HEK293T (cell line): ENCODE data around the gene PPM1L.
A peak's percentile ranks its signal among the peaks of the same experiment; 100 is the strongest.

Experiments used
- CTCF ChIA-PET: fragments of 350-600 bp; formaldehyde crosslinking; extraction: SDS; loops from one replicate; lab custom pipeline; 2021; ENCODE audit warnings: antibody characterized with exemption, inconsistent platforms; lab: Yijun Ruan, JAX
- POLR2A ChIA-PET: fragments of 350-600 bp; formaldehyde crosslinking; extraction: SDS; loops from one replicate; lab custom pipeline; 2020; ENCODE audit warnings: antibody characterized with exemption, inconsistent platforms; lab: Yijun Ruan, JAX
- DNase-seq: peaks from one replicate; pipeline ENCODE4 v3.0.0; 2012; ENCODE audit warnings: mixed read lengths; ENCODE audit errors: extremely low spot score
- ARNT ChIP-seq: fragments of 450-650 bp; IDR thresholded peaks from 2 replicates; pipeline ENCODE4 v1.6.1; 2017; ENCODE audit warnings: mild to moderate bottlenecking
- BHLHE40 ChIP-seq: fragments of 450-650 bp; IDR thresholded peaks from 2 replicates; pipeline ENCODE4 v1.6.1; 2016; ENCODE audit warnings: mild to moderate bottlenecking, moderate library complexity, borderline replicate concordance
- CTBP1 ChIP-seq: fragments of 450-650 bp; IDR thresholded peaks from 2 replicates; pipeline ENCODE4 v1.6.1; 2016; ENCODE audit warnings: borderline replicate concordance
- ELF4 ChIP-seq: fragments of 450-650 bp; IDR thresholded peaks from 2 replicates; pipeline ENCODE4 v1.6.1; 2017; ENCODE audit warnings: antibody characterized with exemption
- FOXA1 ChIP-seq: fragments of 450-650 bp; IDR thresholded peaks from 2 replicates; pipeline ENCODE4 v1.6.1; 2016; ENCODE audit warnings: mild to moderate bottlenecking
- FOXK2 ChIP-seq: fragments of 450-650 bp; IDR thresholded peaks from 2 replicates; pipeline ENCODE4 v1.6.1; 2016; ENCODE audit warnings: mild to moderate bottlenecking
- FOXM1 ChIP-seq: fragments of 450-650 bp; IDR thresholded peaks from 2 replicates; pipeline ENCODE4 v1.6.1; 2017; ENCODE audit warnings: mild to moderate bottlenecking, borderline replicate concordance
- HDGF ChIP-seq: fragments of 450-650 bp; IDR thresholded peaks from 2 replicates; pipeline ENCODE4 v1.6.1; 2017; ENCODE audit warnings: antibody characterized with exemption, borderline replicate concordance
- L3MBTL2 ChIP-seq: fragments of 450-650 bp; conservative IDR thresholded peaks from 2 replicates; pipeline ENCODE4 v1.6.1; 2016; ENCODE audit warnings: mild to moderate bottlenecking
- LEF1 ChIP-seq: fragments of 450-650 bp; IDR thresholded peaks from 2 replicates; pipeline ENCODE4 v1.6.1; 2017; ENCODE audit warnings: mild to moderate bottlenecking, borderline replicate concordance
- NFRKB ChIP-seq: fragments of 450-650 bp; IDR thresholded peaks from 2 replicates; pipeline ENCODE4 v1.6.1; 2016; ENCODE audit warnings: mild to moderate bottlenecking, moderate library complexity
- PKNOX1 ChIP-seq: fragments of 450-650 bp; IDR thresholded peaks from 2 replicates; pipeline ENCODE4 v1.6.1; 2016
- SP1 ChIP-seq: fragments of 450-650 bp; IDR thresholded peaks from 2 replicates; pipeline ENCODE4 v1.6.1; 2017
- SUZ12 ChIP-seq: fragments of 450-650 bp; IDR thresholded peaks from 2 replicates; pipeline ENCODE4 v1.6.1; 2016; ENCODE audit warnings: mild to moderate bottlenecking
- TARDBP ChIP-seq: fragments of 450-650 bp; IDR thresholded peaks from 2 replicates; pipeline ENCODE4 v1.6.1; 2016
- ZNF384 ChIP-seq: fragments of 450-650 bp; IDR thresholded peaks from 2 replicates; pipeline ENCODE4 v1.6.1; 2016

Gene PPM1L

DNA sequence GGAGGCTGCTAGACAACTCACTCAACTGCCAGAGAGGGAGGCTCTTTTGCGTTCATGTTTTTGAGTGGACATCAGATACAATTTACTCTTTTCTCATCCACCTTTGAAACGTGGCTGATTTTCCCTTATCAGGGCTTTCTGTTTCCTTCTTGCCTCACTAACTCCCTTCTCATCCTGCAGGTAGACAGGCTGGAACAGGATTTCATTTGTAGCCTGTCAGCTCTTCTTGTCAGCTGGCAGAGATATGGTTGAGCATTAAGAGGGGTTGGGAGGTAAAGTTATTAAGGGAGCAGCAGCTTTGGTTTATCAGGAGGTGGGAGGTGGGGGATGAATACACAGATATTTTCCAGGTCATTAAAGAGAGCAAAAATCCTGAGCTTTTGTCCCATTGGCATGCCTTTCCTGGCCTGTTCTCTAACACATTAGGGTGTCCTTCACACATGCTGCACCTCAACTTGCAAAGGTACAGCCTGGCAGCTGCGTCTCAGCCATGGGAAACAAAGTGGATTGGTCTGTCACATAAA, 73.5 kb downstream of the PPM1L start:
- TF ChIP-seq CTBP1, result no peak
- no peak for TF ChIP-seq SUZ12
- no peak for TF ChIP-seq BHLHE40
- no peak for TF ChIP-seq ARNT
- TF ChIP-seq SP1, result no peak
- TF ChIP-seq TARDBP, result no peak
- TF ChIP-seq LEF1, result no peak
- TF ChIP-seq PKNOX1, result no peak
- no peak for TF ChIP-seq ZNF384
- TF ChIP-seq NFRKB, result no peak
- TF ChIP-seq L3MBTL2, result no peak
- no peak for TF ChIP-seq HDGF
- no peak for TF ChIP-seq FOXA1
- TF ChIP-seq FOXM1, result no peak
- ChIA-PET CTCF (interaction anchor here (0.6 kb wide), 1 partner anchor 22 kb away, joined by 5 read pairs; no protein-coding TSS in a partner anchor), POLR2A (no interaction called here)
- no peak for DNase-seq

DNA sequence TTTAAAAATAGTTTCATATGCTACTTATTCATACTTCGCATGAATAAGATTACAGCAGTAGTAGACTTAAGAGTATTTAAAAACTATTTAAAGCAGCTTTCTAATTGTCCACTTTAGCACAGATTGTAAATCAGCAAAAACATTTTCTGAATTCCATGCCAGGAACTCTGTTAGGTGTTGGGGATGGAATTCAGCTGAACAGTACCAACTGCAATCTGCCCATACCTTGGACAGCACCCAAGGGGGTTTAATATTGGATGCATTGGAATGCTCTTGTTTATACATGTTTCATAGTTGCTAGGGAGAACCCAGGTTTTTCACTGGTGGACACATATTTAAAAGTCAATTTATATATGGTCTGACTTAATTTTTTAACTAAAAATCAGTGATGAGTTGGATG, 74.8 kb downstream of the PPM1L start:
- POLR2A ChIA-PET, result no interaction called here
- no peak for TF ChIP-seq BHLHE40
- TF ChIP-seq FOXK2, result no peak
- TF ChIP-seq SP1, result no peak
- TF ChIP-seq SUZ12, result no peak
- no peak for TF ChIP-seq TARDBP
- TF ChIP-seq ARNT, result no peak
- TF ChIP-seq FOXM1, result no peak
- no peak for TF ChIP-seq LEF1
- TF ChIP-seq CTBP1, result no peak
- TF ChIP-seq ELF4, result no peak
- TF ChIP-seq PKNOX1, result no peak
- TF ChIP-seq HDGF, result no peak
- TF ChIP-seq NFRKB, result no peak
- TF ChIP-seq L3MBTL2, result no peak
- no peak for TF ChIP-seq ZNF384
- no peak for TF ChIP-seq FOXA1
- CTCF ChIA-PET, result no interaction called here
- DNase-seq, result no peak

- ChIA-PET CTCF (no interaction called here), POLR2A (no interaction called here)
- no peak for DNase-seq
- no peak for TF ChIP-seq BHLHE40
- TF ChIP-seq CTBP1, result no peak
- no peak for TF ChIP-seq FOXM1
- TF ChIP-seq ZNF384, result no peak
- no peak for TF ChIP-seq TARDBP
- TF ChIP-seq HDGF, result no peak
- no peak for TF ChIP-seq SUZ12
Observed at GRCh38 chr3:160831401-160831800, 75.4 kb downstream of the PPM1L start.

DNA sequence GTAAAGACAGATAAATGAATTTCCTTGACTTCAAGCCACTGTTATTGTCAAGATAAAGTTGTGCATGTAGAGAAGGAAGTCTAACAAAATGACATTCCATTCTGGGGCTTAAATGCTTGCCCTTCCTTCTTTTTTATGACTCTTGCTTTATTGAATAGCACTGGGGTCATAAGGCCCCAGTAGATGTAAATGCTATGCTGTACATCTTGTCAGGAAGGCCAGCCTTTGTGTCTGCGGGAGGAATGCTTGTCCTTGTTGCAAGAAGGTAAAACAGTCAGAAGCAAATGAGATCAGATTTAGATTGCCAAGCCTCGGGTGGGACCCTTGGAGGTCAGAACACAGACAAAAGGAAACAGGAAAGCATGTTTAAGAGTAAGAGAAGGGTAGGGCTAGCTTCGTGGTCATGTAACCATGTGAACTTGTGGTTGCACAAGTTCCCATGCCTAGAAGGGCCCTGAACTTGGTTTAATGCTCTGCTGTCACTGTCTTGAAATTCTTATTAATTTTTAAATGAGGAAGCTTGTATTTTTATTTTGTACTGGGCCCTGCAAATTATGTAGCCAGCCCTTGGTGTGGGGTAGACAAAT, 81.5 kb downstream of the PPM1L start:
- TF ChIP-seq FOXA1 (no peak), ZNF384 (no peak), L3MBTL2 (0 out of 2 replicates have a peak, but pooled peaks have one; percentile 22), SUZ12 (no peak)
- no peak for DNase-seq
- POLR2A ChIA-PET, result no interaction called here
- CTCF ChIA-PET, result no interaction called here

DNA sequence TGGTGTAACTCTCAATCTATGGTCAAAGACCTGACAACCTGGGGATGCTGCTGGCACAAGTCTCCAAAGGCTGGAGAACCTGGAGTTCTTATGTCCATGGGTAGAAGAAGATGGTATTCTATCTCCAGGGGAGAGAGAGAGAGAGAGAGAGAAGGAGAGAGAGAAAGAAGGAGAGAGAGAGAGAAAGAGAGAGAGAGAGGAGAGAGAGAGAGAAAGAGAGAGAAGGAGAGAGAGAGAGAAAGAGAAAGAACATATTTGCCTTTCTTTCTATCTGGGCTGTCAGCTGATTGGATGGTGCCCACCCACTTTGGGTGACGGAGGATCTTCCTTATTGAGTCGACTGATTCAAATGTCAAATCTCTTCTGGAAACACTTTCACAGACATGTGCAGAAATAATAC, 84.6 kb downstream of the PPM1L start:
- CTCF ChIA-PET, result no interaction called here
- TF ChIP-seq NFRKB (no peak), ZNF384 (no peak)
- DNase-seq, result no peak
- POLR2A ChIA-PET, result no interaction called here

DNA sequence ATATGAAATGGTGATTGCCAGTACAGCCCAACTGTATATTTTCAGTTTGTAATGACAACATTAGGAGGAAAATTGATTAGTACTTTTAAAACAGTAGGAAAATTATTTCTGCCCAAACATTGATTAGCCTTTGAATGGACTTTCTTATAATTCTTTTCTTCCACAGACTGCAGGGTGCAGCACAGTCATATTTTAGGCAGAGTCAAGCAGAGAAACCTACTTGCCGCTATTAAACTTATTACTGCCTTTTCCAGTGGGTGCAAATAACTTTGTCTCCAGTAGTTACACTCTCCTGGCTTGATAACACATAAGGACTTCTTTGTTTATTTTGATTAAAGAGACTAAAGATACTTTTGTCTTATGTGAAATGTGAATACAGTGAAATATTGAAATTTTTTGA, 85.4 kb downstream of the PPM1L start:
- POLR2A ChIA-PET, result no interaction called here
- DNase-seq, result no peak
- CTCF ChIA-PET, result no interaction called here
- TF ChIP-seq LEF1, result no peak
- TF ChIP-seq SP1, result no peak
- no peak for TF ChIP-seq SUZ12
- TF ChIP-seq ZNF384, result no peak
- TF ChIP-seq ELF4, result no peak
- TF ChIP-seq BHLHE40, result no peak
- TF ChIP-seq ARNT, result no peak
- TF ChIP-seq FOXK2, result no peak
- TF ChIP-seq CTBP1, result no peak
- TF ChIP-seq NFRKB, result no peak
- no peak for TF ChIP-seq TARDBP
- TF ChIP-seq FOXA1, result no peak
- no peak for TF ChIP-seq HDGF
- no peak for TF ChIP-seq L3MBTL2
- no peak for TF ChIP-seq FOXM1
- TF ChIP-seq PKNOX1, result no peak
